ENCODE results near the gene ALDH3B1. TPM values are rescaled to one million over a fixed set of nuclear protein-coding genes. Genes with fewer than 3 reads are reported as not detected.
A peak's percentile ranks its signal among the peaks of the same experiment; 100 is the strongest.

The ALDH3B1 gene
- polyA plus RNA-seq, 3 donors, result 79.8 to 89.1 (median 86.7) TPM

DNA sequence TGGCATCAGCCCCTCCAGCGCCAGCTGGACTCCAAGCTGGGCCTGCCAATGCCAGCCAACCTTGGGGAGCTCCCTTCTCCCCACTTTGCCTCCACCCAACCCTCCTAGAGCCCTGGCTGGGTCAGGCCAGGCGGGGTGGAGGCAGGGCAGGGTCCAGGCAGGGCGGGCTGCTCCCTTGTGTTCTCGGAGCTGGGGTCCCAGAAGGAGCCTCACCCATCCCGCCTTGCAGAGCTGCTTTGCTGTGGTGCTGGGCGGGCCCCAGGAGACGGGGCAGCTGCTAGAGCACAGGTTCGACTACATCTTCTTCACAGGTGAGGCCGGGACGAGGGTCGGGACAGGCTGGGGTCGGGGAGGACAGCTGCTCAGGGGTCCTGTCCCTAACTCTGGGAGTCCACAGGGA is 9.4 kb downstream of the ALDH3B1 start:
- Histone ChIP-seq H3K27me3 (ENCODE audit: control insufficient read depth in 2 of 2, insufficient read depth in 2 of 2, low read length in 2 of 2) (no peaks in the 10 kb centered on the region), H2AFZ (ENCODE audit: insufficient read depth, low read depth, low read length, poor library complexity, severe bottlenecking) (no peak overlapping the region), H3K9ac (ENCODE audit: insufficient read depth, low read length, poor library complexity, severe bottlenecking) (no peak overlapping the region), H3K4me2 (replicated peaks; ENCODE audit: extremely low read depth, low read length, poor library complexity, severe bottlenecking) (no peak overlapping the region), H3K4me3 (replicated peaks in 1 of 3; ENCODE audit: low read depth in 2 of 3, low read length in 3 of 3) (no peak overlapping the region), H3K79me2 (ENCODE audit: insufficient read depth, low read length) (peaks cover 11% of the 10 kb centered on the region), H3K36me3 (replicated peaks in 1 of 2; ENCODE audit: control insufficient read depth in 1 of 2, insufficient read depth in 2 of 2, low read length in 2 of 2) (peaks cover 66 to 87% of the 10 kb centered on the region in 2 donors), H3K4me1 (ENCODE audit: control insufficient read depth in 1 of 2, insufficient read depth in 2 of 2, low read length in 2 of 2) (peaks cover 5 to 7% of the 10 kb centered on the region in 2 donors), H4K20me1 (ENCODE audit: insufficient read depth, low read length) (peaks cover 68% of the 10 kb centered on the region), H3K9me3 (replicated peaks in 1 of 2; ENCODE audit: control insufficient read depth in 1 of 2, insufficient read depth in 1 of 2, low read length in 2 of 2) (no peaks in the 10 kb centered on the region), H3K27ac (ENCODE audit: low read depth in 1 of 2, low read length in 2 of 2) (no peak overlapping the region)
- H3K36me3 Mint-ChIP-seq, result peaks cover 57 to 90% of the 10 kb centered on the region in 2 donors
- WGBS (ENCODE audit: insufficient coverage), result 100% methylated on average over 8 of the region's 12 CpGs
- no peaks in the 10 kb centered on the region for H3K9me3 Mint-ChIP-seq
- TF ChIP-seq, protein P1, sequence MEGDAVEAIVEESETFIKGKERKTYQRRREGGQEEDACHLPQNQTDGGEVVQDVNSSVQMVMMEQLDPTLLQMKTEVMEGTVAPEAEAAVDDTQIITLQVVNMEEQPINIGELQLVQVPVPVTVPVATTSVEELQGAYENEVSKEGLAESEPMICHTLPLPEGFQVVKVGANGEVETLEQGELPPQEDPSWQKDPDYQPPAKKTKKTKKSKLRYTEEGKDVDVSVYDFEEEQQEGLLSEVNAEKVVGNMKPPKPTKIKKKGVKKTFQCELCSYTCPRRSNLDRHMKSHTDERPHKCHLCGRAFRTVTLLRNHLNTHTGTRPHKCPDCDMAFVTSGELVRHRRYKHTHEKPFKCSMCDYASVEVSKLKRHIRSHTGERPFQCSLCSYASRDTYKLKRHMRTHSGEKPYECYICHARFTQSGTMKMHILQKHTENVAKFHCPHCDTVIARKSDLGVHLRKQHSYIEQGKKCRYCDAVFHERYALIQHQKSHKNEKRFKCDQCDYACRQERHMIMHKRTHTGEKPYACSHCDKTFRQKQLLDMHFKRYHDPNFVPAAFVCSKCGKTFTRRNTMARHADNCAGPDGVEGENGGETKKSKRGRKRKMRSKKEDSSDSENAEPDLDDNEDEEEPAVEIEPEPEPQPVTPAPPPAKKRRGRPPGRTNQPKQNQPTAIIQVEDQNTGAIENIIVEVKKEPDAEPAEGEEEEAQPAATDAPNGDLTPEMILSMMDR (IDR thresholded peaks at IDR 0.05), result no peak
- peak overlapping the region in 2 of 7 donors; percentile 3 to 42 for H3K27ac Mint-ChIP-seq
- peaks cover 12% of the 10 kb centered on the region for H3K4me1 Mint-ChIP-seq
- intact Hi-C loops (cut with micrococcal nuclease), result no loop called here
- H3K27me3 Mint-ChIP-seq (ENCODE audit: low read depth in 3 of 3), result peaks cover 0 to 3% (median 2%) of the 10 kb centered on the region in 3 donors
- no peak for DNase-seq
- H3K4me3 Mint-ChIP-seq, result no peak overlapping the region

DNA sequence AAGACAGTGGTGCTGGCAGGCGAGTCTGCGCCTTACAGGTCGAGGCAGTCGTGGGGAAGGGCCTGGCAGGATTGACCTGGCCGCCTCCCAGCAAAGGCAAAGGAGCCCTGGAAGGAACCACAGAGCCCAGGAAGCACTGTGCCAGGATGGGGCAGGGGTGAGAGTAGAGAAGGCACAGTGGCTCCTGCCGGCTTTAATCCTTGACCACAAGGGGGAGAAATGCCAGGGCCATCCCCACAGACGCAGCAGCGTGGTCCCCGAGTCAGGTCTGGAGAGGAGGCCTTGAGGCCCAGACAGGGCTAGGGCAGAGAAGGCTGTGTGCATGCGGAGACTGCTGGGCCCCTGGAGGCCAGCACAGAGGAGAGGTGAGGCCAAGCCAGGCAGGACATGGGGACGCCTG is 10.4 kb downstream of the ALDH3B1 start:
- H3K9ac ChIP-seq (ENCODE audit: insufficient read depth, low read length, poor library complexity, severe bottlenecking), result no peak overlapping the region
- WGBS (ENCODE audit: insufficient coverage), result 71% methylated on average over 11 of the region's 11 CpGs
- H4K20me1 ChIP-seq (ENCODE audit: insufficient read depth, low read length), result peaks cover 66% of the 10 kb centered on the region
- H3K4me3 Mint-ChIP-seq, result no peak overlapping the region
- H3K4me1 Mint-ChIP-seq, result peaks cover 7% of the 10 kb centered on the region
- no peaks in the 10 kb centered on the region for H3K9me3 ChIP-seq (replicated peaks in 1 of 2; ENCODE audit: control insufficient read depth in 1 of 2, insufficient read depth in 1 of 2, low read length in 2 of 2)
- no peaks in the 10 kb centered on the region for H3K4me1 ChIP-seq (ENCODE audit: control insufficient read depth in 1 of 2, insufficient read depth in 2 of 2, low read length in 2 of 2)
- H3K79me2 ChIP-seq (ENCODE audit: insufficient read depth, low read length), result peaks cover under 1% of the 10 kb centered on the region
- H3K27me3 ChIP-seq (ENCODE audit: control insufficient read depth in 2 of 2, insufficient read depth in 2 of 2, low read length in 2 of 2), result no peaks in the 10 kb centered on the region
- no peak overlapping the region for H3K4me3 ChIP-seq (replicated peaks in 1 of 3; ENCODE audit: low read depth in 2 of 3, low read length in 3 of 3)
- H2AFZ ChIP-seq (ENCODE audit: insufficient read depth, low read depth, low read length, poor library complexity, severe bottlenecking), result no peak overlapping the region
- peaks cover 66 to 93% of the 10 kb centered on the region in 2 donors for H3K36me3 Mint-ChIP-seq
- peak overlapping the region in 3 of 7 donors; percentile 15 to 60 (median 44) for H3K27ac Mint-ChIP-seq
- peaks cover 0 to 3% (median 2%) of the 10 kb centered on the region in 3 donors for H3K27me3 Mint-ChIP-seq (ENCODE audit: low read depth in 3 of 3)
- no peaks in the 10 kb centered on the region for H3K9me3 Mint-ChIP-seq
- H3K36me3 ChIP-seq (replicated peaks in 1 of 2; ENCODE audit: control insufficient read depth in 1 of 2, insufficient read depth in 2 of 2, low read length in 2 of 2), result peaks cover 74 to 90% of the 10 kb centered on the region in 2 donors
- intact Hi-C loops (cut with micrococcal nuclease), result no loop called here
- no peak for DNase-seq
- no peak overlapping the region for H3K27ac ChIP-seq (ENCODE audit: low read depth in 1 of 2, low read length in 2 of 2)
- TF ChIP-seq, protein P1 (IDR thresholded peaks at IDR 0.05), result no peak
- no peak overlapping the region for H3K4me2 ChIP-seq (replicated peaks; ENCODE audit: extremely low read depth, low read length, poor library complexity, severe bottlenecking)

Measured in CD14-positive monocyte (primary cell).